Small intestine (tissue), 7 donors: Measurements from ENCODE around the gene SMIM36. TPM values are rescaled to one million over a fixed set of nuclear protein-coding genes. Genes with fewer than 3 reads are reported as not detected.
A peak's percentile ranks its signal among the peaks of the same experiment; 100 is the strongest.
"Not testable (repeated sequence)": the region's sequence is repeated elsewhere in the genome, so short reads cannot be mapped to it uniquely, and the experiment has no call there.

Experiments used
- DNase-seq, 2 donors: peaks; one replicate each; pipeline versions ENCODE4 v3.0.0 to v3.0.0-alpha.2; 2013
- FAIRE-seq: peaks from 2 replicates; lab custom pipeline; 2012; peaks lifted over from hg19 to GRCh38; lab: Jason Lieb, UNC
- H3K27ac ChIP-seq, 3 donors: one replicate each; pipeline ENCODE4 v1.5.1; 2013; ENCODE audit warnings: low read length in 2 of 3, mild to moderate bottlenecking in 2 of 3, control low read depth in 1 of 3, inconsistent platforms in 1 of 3, low read depth in 1 of 3, moderate library complexity in 1 of 3
- H3K27me3 ChIP-seq, 3 donors: one replicate each; pipeline ENCODE4 v1.6.1; 2013; ENCODE audit warnings: low read length in 3 of 3, inconsistent platforms in 1 of 3; ENCODE audit not compliant: control insufficient read depth in 3 of 3, insufficient read depth in 3 of 3
- H3K36me3 ChIP-seq, 3 donors: one replicate each; pipeline ENCODE4 v1.6.1; 2013; ENCODE audit warnings: low read length in 3 of 3, inconsistent platforms in 1 of 3, low read depth in 1 of 3, mild to moderate bottlenecking in 1 of 3, moderate library complexity in 1 of 3; ENCODE audit not compliant: control insufficient read depth in 3 of 3, insufficient read depth in 2 of 3
- H3K4me1 ChIP-seq, 3 donors: one replicate each; pipeline ENCODE4 v1.6.1; 2013; ENCODE audit warnings: low read length in 2 of 3, inconsistent platforms in 1 of 3, low read depth in 1 of 3, mild to moderate bottlenecking in 1 of 3, moderate library complexity in 1 of 3; ENCODE audit not compliant: control insufficient read depth in 3 of 3, insufficient read depth in 2 of 3
- H3K4me3 ChIP-seq, 3 donors: one replicate each; pipeline ENCODE4 v1.5.1; 2013; ENCODE audit warnings: low read length in 3 of 3, control low read depth in 1 of 3, inconsistent platforms in 1 of 3, low read depth in 1 of 3, mild to moderate bottlenecking in 1 of 3, moderate library complexity in 1 of 3
- H3K9me3 ChIP-seq, 2 donors: one replicate each; pipeline ENCODE4 v1.6.1; 2013; ENCODE audit warnings: low read depth in 1 of 2, low read length in 1 of 2; ENCODE audit not compliant: control insufficient read depth in 2 of 2, insufficient read depth in 1 of 2
- WGBS, 3 donors: extraction: QIAGEN DNeasy Blood & Tissue Kit; methylation state at CpG; one replicate each; pipeline ENCODE4 v1.1.7; 2013; 5-methylcytosine and 5-hydroxymethylcytosine counted together
- polyA plus RNA-seq, 4 donors: library from polyadenylated mRNA; stranded (reverse) in 3 of 4; unstranded in 1 of 4; fragments of 200-250 nt in 3 of 4; fragments of 120-200 nt in 1 of 4; gene quantifications; one replicate each; pipeline versions ENCODE4 v1.2.1 to v1.2.3, GENCODE V29; 2013
- donor health status: healthy with polysubstance abuse.
- donor health status: control.
- donor health status: control.
- donor health status: Bipolar disorder and iron deficiency.
- donor health status: healthy.

Gene SMIM36
- polyA plus RNA-seq, 4 donors: not detected

DNA sequence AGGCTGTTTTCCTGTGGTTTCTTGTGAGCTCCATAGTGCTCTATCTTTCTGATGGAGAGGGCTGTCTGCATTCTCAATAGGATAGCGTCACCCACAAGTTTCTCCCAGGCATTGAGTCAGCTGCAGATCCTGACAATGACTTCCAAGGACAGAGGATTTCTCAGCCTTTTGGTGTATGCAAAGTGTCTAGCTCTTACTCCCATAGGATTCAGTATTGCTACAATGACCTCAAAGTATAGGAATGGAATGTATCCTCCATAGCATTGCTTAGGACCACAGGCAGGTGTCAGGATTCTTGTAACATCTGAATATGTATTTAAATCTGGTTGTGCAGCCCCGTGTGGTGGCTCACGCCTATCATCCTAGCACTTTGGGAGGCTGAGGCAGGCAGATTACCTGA, 32.3 kb downstream of the SMIM36 start:
- no peak for FAIRE-seq
- Histone ChIP-seq H3K4me3 (no peak overlapping the region), H3K36me3 (no peaks in the 10 kb centered on the region), H3K4me1 (no peaks in the 10 kb centered on the region), H3K9me3 (no peaks in the 10 kb centered on the region), H3K27ac (no peak overlapping the region), H3K27me3 (peaks cover 0 to 2% (median 0%) of the 10 kb centered on the region in 3 donors)
- 90 to 91% (median 90%) methylated on average over 3 of the region's 3 CpGs for WGBS, 3 donors
- DNase-seq: no peak

GRCh38 chr17:55466671-55467070, 44.6 kb downstream of the SMIM36 start:
- Histone ChIP-seq H3K4me3 (no peak overlapping the region), H3K27ac (peak overlapping the region in 1 of 3 donors; percentile 85), H3K27me3 (no peaks in the 10 kb centered on the region), H3K4me1 (peaks cover 0 to 5% (median 4%) of the 10 kb centered on the region in 3 donors), H3K9me3 (no peaks in the 10 kb centered on the region), H3K36me3 (no peaks in the 10 kb centered on the region)
- DNase-seq (peak; percentile 86 to 90), FAIRE-seq (no peak)
- WGBS, 3 donors: 16 to 33% (median 32%) methylated on average over 7 of the region's 7 CpGs

GRCh38 chr17:55465771-55466170, 45.5 kb downstream of the SMIM36 start:
- H3K27me3 ChIP-seq, H3K4me3 ChIP-seq, H3K4me1 ChIP-seq, H3K27ac ChIP-seq, H3K9me3 ChIP-seq, H3K36me3 ChIP-seq, FAIRE-seq: not testable (repeated sequence)
- 46 to 80% (median 49%) methylated on average over 4 of the region's 4 CpGs for WGBS, 3 donors
- DNase-seq: peak in 1 of 2 donors; percentile 35

GRCh38 chr17:55463600-55463999, 47.7 kb downstream of the SMIM36 start:
- Histone ChIP-seq H3K9me3 (no peaks in the 10 kb centered on the region), H3K27me3 (no peaks in the 10 kb centered on the region), H3K4me1 (peaks cover 0 to 5% (median 4%) of the 10 kb centered on the region in 3 donors), H3K36me3 (no peaks in the 10 kb centered on the region), H3K27ac (no peak overlapping the region), H3K4me3 (no peak overlapping the region)
- 52 to 65% (median 63%) methylated on average over 2 of the region's 2 CpGs for WGBS, 3 donors
- DNase-seq: no peak
- no peak for FAIRE-seq

DNA sequence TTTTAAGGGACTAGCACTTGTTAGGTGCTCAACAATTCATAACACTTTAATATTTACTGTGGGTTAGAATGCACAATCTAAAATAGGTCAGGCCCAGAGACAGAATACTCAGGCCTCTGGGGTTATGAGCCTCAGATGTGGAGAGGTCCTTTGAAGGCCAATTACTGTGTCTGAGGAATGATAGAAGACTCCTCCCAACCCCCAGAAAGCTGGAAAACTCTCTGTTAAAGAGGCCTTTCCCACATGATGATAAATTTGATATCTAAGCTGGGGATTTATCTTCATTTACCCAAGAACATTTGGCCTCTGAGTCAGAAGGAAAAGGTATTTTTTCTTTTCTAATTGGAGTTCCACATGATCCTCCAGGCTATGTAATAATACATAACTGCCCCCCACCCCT, 48.5 kb downstream of the SMIM36 start:
- Histone ChIP-seq H3K4me3 (no peak overlapping the region), H3K27ac (no peak overlapping the region), H3K9me3 (no peaks in the 10 kb centered on the region), H3K4me1 (peaks cover 0 to 5% (median 3%) of the 10 kb centered on the region in 3 donors), H3K27me3 (no peaks in the 10 kb centered on the region), H3K36me3 (no peaks in the 10 kb centered on the region)
- DNase-seq: no peak
- FAIRE-seq: no peak

DNA sequence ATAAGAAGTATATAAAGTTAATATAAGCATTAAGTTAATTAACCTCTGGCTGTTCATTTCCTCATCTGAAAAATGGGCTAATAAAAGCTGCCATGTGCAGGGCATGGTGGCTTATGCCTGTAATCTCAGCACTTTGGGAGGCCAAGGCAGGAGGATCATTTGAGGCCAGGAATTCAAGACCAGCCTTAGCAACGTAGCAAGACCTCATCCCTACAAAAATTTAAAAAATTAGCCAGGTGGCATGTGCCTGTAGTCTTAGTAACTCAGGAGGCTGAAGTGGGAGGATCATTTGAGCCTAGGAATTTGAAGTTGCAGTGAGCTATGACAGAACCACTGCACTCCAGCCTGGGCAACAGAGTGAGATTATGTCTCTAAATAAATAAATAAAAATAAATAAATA, 49.0 kb downstream of the SMIM36 start:
- FAIRE-seq: no peak
- H3K9me3 ChIP-seq: no peaks in the 10 kb centered on the region
- WGBS, 3 donors: 88 to 97% (median 89%) methylated on average over 1 of the region's 1 CpG
- H3K27ac ChIP-seq: no peak overlapping the region
- no peak overlapping the region for H3K4me3 ChIP-seq
- H3K27me3 ChIP-seq: no peaks in the 10 kb centered on the region
- H3K36me3 ChIP-seq: no peaks in the 10 kb centered on the region
- no peak for DNase-seq
- H3K4me1 ChIP-seq: peaks cover 0 to 5% (median 1%) of the 10 kb centered on the region in 3 donors

DNA sequence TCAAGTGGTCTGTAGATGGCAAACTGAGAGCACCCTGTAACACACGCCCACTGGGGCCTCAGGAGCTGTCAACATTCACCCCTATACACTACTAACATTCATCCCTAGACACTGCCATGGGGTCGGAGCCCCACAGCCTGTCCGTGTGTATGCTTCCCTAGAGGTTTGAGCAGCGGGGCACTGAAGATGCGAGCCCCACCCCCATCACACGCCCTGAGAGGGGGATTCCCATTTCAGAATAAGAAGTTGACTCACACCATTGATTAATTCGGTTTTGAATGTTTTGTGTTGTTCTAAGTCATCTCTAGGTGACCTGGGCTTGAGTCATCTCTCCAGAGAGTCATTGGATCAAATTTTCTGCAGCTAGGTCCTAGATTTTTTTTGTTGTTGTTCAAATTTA, 52.3 kb downstream of the SMIM36 start:
- no peak for DNase-seq
- Histone ChIP-seq H3K27me3 (no peaks in the 10 kb centered on the region), H3K27ac (no peak overlapping the region), H3K36me3 (no peaks in the 10 kb centered on the region), H3K4me3 (no peak overlapping the region), H3K9me3 (no peaks in the 10 kb centered on the region), H3K4me1 (peaks cover 0 to 3% (median 0%) of the 10 kb centered on the region in 3 donors)
- no peak for FAIRE-seq
- WGBS, 3 donors: 65 to 81% (median 72%) methylated on average over 7 of the region's 7 CpGs

DNA sequence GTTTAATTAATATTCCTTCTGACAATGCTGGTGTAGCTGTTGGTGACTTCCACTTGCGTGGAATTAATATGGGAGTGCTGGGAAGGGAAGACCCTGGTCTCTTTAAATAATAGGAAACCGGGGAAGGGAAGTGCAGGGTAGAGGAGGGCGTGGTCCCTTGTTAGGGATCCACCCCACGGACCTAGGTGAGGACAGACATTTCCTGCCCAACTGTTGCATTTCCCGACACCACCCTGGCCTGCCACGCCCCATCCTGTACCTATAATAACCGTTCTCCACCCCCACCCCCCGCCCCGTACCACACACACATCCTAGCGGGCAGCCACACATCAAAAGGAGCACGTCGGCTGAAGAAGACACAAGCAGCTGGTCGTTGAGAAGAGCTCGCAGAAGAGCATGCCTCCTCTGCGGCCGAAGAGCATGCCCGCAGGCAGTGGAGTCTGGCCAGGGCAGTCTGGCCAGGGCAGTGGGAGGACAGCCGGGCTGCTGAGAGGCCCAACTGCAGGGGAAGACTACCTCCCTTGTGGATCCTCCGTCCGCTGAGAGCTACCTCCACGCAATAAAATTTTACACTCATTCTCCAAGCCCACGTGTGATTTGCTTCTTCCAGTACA, 52.9 kb downstream of the SMIM36 start:
- Histone ChIP-seq H3K27ac (no peak overlapping the region), H3K4me3 (no peak overlapping the region), H3K36me3 (no peaks in the 10 kb centered on the region), H3K4me1 (peaks cover 0 to 3% (median 0%) of the 10 kb centered on the region in 3 donors), H3K27me3 (no peaks in the 10 kb centered on the region), H3K9me3 (no peaks in the 10 kb centered on the region)
- DNase-seq (no peak), FAIRE-seq (no peak)
- 77 to 84% (median 82%) methylated on average over 21 to 22 of the region's 22 CpGs for WGBS, 3 donors
